Epithelial cell of prostate (primary cell): ENCODE data around the gene MOV10.
"Not testable (repeated sequence)": the region's sequence is repeated elsewhere in the genome, so short reads cannot be mapped to it uniquely, and the experiment has no call there.

Source experiments
- DNase-seq: peaks from one replicate; pipeline ENCODE4 v3.0.0-alpha.2; 2011; ENCODE audit warnings: low read depth, low spot score
- H3K27ac ChIP-seq: fragments of 450-650 bp; 2 replicates; pipeline ENCODE4 v1.5.1; 2017; ENCODE audit warnings: mild to moderate bottlenecking

Gene MOV10

DNA sequence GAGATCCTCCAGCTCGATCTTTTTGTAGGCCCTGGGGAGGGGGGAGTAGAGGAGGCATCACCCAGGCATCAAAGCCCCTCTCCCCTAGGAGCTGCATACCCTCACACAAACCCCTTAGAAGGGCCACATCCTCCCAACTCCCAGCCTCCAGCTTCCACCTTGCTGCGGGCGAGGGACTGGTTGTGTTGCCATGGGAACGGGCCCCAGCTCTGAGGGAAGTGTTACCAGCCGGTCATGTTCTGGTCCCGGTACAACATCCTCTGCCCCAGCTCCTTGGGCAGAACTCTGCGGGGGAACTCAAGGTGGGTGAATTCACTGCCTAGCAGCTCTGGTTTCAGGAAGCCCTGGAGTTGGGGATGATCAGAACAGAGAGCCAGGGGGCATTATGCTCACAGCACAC, 36.6 kb downstream of the MOV10 start:
- no peak overlapping the region for H3K27ac ChIP-seq
- DNase-seq, result no peak

DNA sequence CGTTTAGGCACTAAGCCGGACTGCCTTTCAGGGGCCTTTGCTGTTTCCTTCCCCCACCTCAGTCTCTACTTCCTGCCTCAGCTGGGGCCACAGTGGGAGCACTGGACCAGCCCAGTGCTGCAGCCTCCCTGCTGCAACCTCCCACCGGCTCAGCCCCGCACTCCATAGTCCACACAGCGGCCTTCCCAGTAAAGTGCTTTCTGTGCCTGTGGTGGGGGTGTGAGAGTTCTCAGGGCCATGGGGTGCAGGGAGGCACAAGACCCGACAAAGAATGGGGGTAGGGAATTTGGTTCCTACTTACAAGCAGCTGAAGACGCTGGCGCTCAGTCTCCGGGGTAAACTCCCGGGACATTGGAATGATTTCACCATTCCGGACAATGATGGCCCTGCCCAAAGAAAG, 37.2 kb downstream of the MOV10 start:
- DNase-seq, result no peak
- no peak overlapping the region for H3K27ac ChIP-seq

- no peak for DNase-seq
- H3K27ac ChIP-seq, result no peak overlapping the region
Measured at GRCh38 chr1:112712191-112712590, 37.7 kb downstream of the MOV10 start.

GRCh38 chr1:112712701-112713128, 38.3 kb downstream of the MOV10 start:
- no peak overlapping the region for H3K27ac ChIP-seq
- DNase-seq, result no peak

DNA sequence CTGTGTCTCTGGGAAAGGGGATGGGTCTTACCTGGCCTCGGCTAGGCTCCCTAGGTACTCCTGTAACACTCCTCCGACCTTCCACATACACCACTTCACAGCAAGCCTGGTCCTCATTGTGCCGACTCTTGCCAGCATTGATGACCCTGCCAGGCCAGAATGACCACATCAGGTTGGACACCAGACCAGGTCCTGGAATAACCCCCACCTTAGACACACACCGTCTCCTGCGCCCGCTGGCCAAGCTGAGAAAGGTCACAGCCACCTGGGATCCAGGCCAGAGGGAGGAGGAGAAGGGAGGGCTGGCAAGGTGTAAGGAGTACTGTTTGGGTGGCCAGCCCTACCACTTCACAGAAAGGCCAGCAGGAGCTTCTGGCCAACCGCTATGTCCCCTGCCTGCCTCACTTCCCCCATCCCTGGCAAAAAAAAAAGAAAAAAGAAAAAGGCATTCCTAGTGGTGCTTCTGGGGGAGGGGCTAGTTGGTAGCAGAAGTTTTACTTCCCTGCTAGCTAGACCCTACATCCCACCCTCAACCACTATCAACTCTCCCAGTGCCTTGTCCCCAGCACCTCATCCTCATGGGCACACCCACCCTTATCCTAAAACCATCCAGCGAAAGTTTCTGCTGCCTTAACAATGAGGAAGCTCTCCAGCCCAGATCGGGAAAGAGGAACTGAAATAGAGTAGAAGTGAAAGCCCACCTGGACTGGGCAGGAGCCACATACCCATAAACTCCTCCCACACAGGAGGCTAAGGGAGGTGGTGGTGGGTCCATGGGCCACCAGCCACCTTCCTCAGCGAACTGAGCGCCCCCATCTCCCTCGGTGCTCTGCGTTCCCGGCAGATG, 39.2 kb downstream of the MOV10 start:
- DNase-seq, result no peak
- H3K27ac ChIP-seq, result no peak overlapping the region

DNA sequence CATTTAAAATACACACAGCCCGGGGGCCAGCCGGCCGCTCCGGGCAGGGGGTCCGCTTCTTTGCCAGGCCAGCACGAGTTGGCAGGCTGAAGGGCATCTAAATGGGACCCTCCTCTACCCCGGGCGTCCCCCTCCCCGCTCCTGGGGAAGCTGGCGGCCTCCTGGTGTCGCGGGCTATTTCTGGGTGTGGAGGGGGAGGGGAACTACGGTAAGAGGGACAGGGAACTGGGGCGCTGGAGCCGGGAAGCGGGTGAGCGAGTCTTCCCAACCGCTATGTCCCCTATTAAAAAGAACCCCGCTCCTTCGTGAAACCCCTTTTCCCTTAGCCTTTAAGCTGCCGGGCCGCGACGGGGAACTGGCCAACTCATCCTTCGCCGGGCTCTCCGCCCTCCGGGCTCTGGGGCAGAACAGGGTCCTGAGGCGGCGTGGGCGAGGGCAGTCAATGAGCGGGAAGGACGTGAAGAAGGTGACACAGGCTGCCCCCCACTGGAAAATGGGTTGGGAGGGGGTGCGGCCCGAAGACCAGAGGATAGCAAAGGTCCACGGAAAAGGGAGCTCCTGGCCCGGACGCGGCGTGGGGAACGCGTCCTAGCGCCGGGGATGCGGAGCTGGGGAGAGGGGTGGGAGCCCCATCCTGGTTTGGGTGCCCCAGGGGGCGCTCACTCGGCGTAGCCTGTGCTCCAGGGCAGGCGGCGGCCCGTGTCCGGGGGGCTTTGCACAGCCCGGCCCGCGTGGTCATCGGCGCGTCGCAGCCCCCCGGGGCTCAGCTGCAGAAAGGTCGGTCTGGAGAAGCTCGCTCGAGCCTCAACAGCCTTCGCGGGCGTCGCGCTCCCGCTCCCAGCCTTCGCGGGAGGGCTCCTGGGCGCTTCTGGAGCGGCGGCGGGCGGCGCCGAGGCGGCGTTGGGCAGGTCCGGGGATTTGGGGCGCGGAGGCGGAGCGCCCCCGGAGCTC, 40.1 kb downstream of the MOV10 start:
- no peak overlapping the region for H3K27ac ChIP-seq
- no peak for DNase-seq

GRCh38 chr1:112715264-112716053, 41.0 kb downstream of the MOV10 start, which contains the start of gene PPM1J:
TSS of gene PPM1J (minus strand) at chr1:112715332. CDS start at chr1:112715301, 31 bp downstream.
- peak within 1 kb of the TSS; percentile 45 for H3K27ac ChIP-seq
- peak; percentile 71 for DNase-seq

GRCh38 chr1:112716133-112716720, 41.8 kb downstream of the MOV10 start:
- peak; percentile 56 for DNase-seq
- H3K27ac ChIP-seq, result peak overlapping the region; percentile 45

DNA sequence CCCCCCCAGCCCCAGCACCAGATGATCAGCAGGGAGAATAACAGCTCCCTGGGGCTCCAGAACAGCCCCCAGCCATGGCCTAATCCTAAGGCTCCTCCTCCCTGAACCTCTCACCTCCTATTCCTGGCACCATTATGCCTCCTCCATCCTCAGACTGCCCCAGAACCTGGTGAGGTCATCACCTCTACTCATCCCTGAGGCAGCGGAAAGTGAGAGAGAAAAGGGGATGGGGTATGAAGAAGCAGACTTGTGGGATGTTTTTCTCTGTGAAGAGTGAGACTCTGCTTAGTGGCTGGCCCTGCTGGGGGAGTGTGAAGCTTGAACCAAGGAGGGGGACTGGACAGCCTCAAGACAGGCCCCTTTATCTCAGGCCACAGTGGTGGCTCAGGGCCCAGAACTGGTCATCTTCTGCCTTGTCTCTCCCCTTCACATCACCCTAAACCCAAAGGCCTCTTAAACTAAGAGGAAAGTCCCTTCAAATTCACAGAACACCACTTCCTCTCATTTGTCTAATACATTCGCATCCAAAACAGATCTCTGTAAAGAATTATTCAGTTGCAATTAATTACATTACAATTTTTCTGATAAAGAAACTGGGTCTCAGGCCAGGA, 42.9 kb downstream of the MOV10 start:
- no peak for DNase-seq
- no peak overlapping the region for H3K27ac ChIP-seq

DNA sequence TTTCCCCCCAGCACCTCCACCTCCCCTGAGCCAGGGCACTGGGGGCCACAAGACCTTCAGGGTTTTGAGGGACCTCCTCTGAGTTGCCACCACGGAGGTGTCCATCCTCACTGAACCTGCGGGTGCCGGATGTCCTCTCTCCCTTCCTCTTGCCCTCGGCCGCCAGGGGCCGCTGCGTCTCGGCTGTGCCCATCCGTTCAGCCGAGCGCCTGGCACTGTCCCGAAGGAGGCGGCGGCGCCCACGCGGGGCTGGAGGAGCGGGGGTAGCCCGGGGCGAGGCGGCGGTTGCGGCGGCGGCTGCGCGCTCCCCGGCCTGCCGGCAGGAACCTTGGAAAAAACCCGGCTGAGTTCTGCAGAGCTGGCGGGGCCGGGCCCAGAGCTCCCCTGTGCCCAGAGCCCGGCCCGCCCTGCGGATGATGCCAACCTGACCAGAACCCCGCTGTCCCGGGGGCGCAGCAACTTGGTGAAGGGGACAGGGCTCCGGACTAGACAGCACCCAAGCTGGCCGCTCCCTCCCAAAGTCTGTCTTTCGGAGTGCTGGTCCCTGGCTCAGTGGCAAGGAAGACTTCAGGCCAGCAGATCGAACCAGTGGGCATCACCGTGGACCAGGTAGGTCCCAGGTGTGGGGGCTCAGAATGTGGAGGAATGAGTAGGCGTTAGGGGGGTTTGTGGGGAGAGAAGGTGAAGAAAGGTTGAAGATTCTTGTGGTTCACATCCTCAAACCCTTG, 44.4 kb downstream of the MOV10 start:
- no peak for DNase-seq
- H3K27ac ChIP-seq, result no peak overlapping the region

DNA sequence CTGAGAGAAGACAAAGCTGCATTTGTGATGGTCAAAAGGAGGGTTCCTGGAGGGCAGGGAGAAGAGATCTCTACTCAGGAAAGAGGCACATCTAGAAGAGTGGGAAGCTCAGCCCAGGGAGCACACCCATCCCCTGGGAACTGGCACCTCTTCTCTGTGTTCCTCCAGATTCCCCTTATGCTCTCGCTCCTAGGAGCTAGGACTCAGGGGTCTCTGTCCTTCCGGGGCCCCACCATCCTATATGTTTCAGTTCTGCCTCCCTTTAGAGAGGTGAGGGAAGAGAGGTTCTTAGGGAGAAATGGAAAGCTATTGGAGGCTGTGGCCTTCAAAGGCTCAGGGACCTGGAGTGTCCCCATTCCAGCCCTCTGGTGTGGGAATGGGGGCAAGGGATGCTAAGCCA, 45.2 kb downstream of the MOV10 start:
- DNase-seq, result no peak
- no peak overlapping the region for H3K27ac ChIP-seq

DNA sequence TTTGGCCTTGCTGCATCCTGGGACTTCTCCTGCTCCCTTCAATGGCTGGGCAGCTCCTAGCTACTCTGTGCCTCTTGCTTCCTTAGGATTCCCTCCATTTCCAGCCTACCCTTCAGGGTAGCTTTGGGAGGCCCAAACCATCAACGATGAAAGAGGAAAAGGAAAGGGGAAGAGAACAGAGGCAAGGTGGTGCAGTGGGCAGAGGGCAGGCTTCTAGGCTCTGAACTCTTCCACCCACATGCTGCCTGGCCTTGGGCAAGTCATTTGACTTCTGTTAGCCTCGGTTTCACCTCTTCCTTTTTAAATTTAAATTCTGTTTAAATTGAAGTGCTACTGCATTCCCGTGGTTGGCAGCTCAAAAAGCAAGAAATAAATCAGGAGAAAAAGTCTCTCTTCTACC, 46.3 kb downstream of the MOV10 start:
- no peak for DNase-seq

GRCh38 chr1:112721294-112721693, 46.8 kb downstream of the MOV10 start:
- not testable (repeated sequence) for DNase-seq, H3K27ac ChIP-seq

More for the DNA sequence above, 46.3 kb downstream of the MOV10 start:
- no peak overlapping the region for H3K27ac ChIP-seq

GRCh38 chr1:112721966-112722524, 47.6 kb downstream of the MOV10 start:
- H3K27ac ChIP-seq, result no peak overlapping the region
- DNase-seq, result no peak

- H3K27ac ChIP-seq, result no peak overlapping the region
- no peak for DNase-seq
Measured at GRCh38 chr1:112722601-112723510, 48.4 kb downstream of the MOV10 start.

DNA sequence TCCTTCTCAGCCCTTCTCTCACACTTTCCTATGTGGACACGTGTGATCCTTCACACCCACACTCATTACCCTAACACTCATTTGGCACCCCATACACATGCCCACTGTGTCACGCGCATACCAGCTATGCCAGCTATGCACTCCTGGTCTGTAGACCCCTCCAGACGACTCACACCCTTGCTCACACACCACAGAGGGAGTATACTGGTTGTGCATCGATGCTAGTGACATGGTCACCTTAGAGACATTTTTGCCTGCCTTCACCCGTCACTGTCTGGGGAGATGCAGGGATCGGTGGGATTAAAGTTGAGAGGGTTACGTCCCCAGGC, 49.0 kb downstream of the MOV10 start:
- DNase-seq, result no peak
- H3K27ac ChIP-seq, result no peak overlapping the region

DNA sequence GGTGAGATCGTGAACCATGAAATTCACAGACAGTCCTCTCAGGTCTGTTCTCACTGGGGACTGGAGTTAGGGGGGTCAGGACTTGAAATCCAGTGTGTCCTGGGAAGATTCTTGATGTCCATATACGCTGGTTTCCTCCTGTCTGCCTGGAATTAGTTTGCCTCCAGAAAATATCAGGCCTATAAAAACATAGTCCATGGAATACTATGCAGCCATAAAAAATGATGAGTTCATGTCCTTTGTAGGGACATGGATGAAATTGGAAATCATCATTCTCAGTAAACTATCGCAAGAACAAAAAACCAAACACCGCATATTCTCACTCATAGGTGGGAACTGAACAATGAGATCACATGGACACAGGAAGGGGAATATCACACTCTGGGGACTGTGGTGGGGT, 49.8 kb downstream of the MOV10 start:
- not testable (repeated sequence) for DNase-seq, H3K27ac ChIP-seq

DNA sequence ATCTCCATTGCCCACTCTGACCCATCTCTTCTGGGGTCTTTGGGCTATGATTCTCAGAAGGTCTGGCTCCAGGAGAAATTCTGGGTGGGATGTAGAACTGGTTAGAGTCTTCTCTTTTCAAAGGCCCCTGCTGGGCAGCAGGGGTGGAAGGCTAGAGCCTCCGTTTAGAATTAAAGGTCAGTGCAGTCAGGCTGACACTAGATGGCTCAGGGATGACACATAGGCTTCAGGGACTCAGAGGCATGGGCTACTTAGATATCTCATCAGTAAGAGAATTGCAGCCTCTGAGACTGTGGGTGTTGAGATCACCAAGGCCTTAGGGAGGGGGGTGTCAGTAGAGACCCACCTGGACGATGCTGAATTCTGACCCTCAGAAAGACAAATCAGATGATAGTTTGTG, 53.3 kb downstream of the MOV10 start:
- no peak for DNase-seq

More for the DNA sequence above, 53.3 kb downstream of the MOV10 start:
- no peak overlapping the region for H3K27ac ChIP-seq
